Measurements from ENCODE around the gene P4HTM. TPM values are rescaled to one million over a fixed set of nuclear protein-coding genes. Genes with fewer than 3 reads are reported as not detected.

The P4HTM gene
- total RNA-seq, 1 donor: 26.8 TPM

- peak; percentile 68 for TF ChIP-seq CTCF (IDR thresholded peaks at IDR 0.05; ENCODE audit: insufficient read depth, low read depth, low read length)
- no peak overlapping the region for H3K4me3 ChIP-seq (ENCODE audit: low read depth, low read length)
- DNase-seq (ENCODE audit: low read depth): peak; percentile 33
These were observed 24.0 kb downstream of the P4HTM start for GRCh38 chr3:49013738-49014660.

DNA sequence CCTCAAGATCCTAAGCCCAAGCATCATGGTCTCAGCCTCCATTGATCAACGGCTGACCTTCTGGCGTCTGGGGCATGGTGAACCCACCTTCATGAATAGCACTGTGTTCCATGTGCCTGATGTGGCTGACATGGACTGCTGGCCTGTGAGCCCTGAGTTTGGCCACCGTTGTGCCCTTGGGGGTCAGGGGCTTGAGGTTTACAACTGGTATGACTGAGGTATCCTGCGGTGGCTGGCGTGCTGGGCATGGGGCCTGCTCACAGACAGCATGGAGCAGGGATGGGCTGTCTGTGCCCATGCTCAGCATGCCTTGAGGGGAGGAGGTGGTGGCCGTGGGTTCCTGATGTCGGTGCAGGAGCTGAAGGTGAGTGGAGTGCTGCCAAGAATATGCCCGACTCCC, 25.0 kb downstream of the P4HTM start:
- no peak for TF ChIP-seq CTCF (IDR thresholded peaks at IDR 0.05; ENCODE audit: insufficient read depth, low read depth, low read length)
- no peak for DNase-seq (ENCODE audit: low read depth)

DNA sequence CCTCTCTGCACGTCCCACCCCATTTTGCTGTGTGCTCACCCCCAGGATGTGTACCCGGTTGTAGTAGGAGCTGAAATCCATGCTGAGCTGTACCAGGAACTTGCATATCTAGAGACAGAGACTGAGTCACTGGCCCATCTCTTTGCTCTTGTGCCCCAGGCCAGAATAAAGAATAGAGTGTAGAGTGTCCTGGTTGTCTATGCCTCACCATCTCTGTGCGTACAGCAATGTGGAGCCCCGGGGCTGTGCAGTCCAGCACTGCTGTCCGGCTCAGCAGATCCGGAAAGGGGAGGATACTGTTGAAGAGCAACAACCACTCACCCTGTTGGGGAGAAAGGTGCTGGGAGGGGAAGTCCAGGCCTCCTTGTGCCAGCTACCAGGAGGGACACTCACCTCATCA, 25.7 kb downstream of the P4HTM start:
- no peak for TF ChIP-seq CTCF (IDR thresholded peaks at IDR 0.05; ENCODE audit: insufficient read depth, low read depth, low read length)
- no peak overlapping the region for H3K4me3 ChIP-seq (ENCODE audit: low read depth, low read length)
- no peak for DNase-seq (ENCODE audit: low read depth)

More for the DNA sequence above, 25.0 kb downstream of the P4HTM start:
- H3K4me3 ChIP-seq (ENCODE audit: low read depth, low read length): no peak overlapping the region

GRCh38 chr3:49016414-49017228, 26.6 kb downstream of the P4HTM start:
- DNase-seq (ENCODE audit: low read depth): no peak
- TF ChIP-seq CTCF (IDR thresholded peaks at IDR 0.05; ENCODE audit: insufficient read depth, low read depth, low read length): no peak
- H3K4me3 ChIP-seq (ENCODE audit: low read depth, low read length): no peak overlapping the region

- no peak for DNase-seq (ENCODE audit: low read depth)
- TF ChIP-seq CTCF (IDR thresholded peaks at IDR 0.05; ENCODE audit: insufficient read depth, low read depth, low read length): no peak
- peak overlapping the region; percentile 86 for H3K4me3 ChIP-seq (ENCODE audit: low read depth, low read length)
These were observed 27.4 kb downstream of the P4HTM start for GRCh38 chr3:49017229-49017970.

- peak; percentile 60 for DNase-seq (ENCODE audit: low read depth)
These were observed 28.1 kb downstream of the P4HTM start, which contains the start of gene DALRD3 for GRCh38 chr3:49017971-49018706. DALRD3 (minus strand) TSS chr3:49018580; CDS start chr3:49018564, 16 bp downstream.

More at GRCh38 chr3:49017971-49018706, 28.1 kb downstream of the P4HTM start, which contains the start of gene DALRD3:
- TF ChIP-seq CTCF (IDR thresholded peaks at IDR 0.05; ENCODE audit: insufficient read depth, low read depth, low read length): no peak
- H3K4me3 ChIP-seq (ENCODE audit: low read depth, low read length): peak within 1 kb of the TSS; percentile 86
